GM12878 (cell line): ENCODE data around the gene IFIT3. TPM values are rescaled to one million over a fixed set of nuclear protein-coding genes. Genes with fewer than 3 reads are reported as not detected.

Experiments used
- ATAC-seq: fragments of 200-7000 bp; cut with Tn5 transposase; 3 replicates; pipeline ENCODE4 v1.9.1; 2020; ENCODE audit warnings: mild to moderate bottlenecking, moderate library complexity
- BruUV-seq: library from RNA; stranded (reverse); fragments of 400-500 nt; replicated peaks from 2 replicates; lab custom pipeline; 2021; lab: Mats Ljungman, UMichigan
- CTCF ChIA-PET: fragments of 300-600 bp; sonication (Branson Sonifier 250); formaldehyde crosslinking; extraction: SDS; loops from one replicate; lab custom pipeline; 2021; ENCODE audit warnings: inconsistent platforms; lab: Yijun Ruan, JAX
- POLR2A ChIA-PET: fragments of 350-600 bp; formaldehyde crosslinking; extraction: SDS; loops from one replicate; lab custom pipeline; 2021; ENCODE audit warnings: inconsistent platforms; lab: Charles Lee
- RAD21 ChIA-PET: fragments of 300-600 bp; sonication (Branson Sonifier 250); formaldehyde crosslinking; loops from one replicate; lab custom pipeline; 2023; ENCODE audit warnings: antibody characterized with exemption; ENCODE audit not compliant: unreplicated experiment; lab: Charles Lee
- SMC1A ChIA-PET: fragments of 300-600 bp; sonication (Branson Sonifier 250); formaldehyde crosslinking; loops from one replicate; lab custom pipeline; 2023; ENCODE audit not compliant: unreplicated experiment, uncharacterized antibody; lab: Charles Lee
- DNase-seq: peaks from one replicate; pipeline ENCODE4 v3.0.0-alpha.2; 2011; ENCODE audit warnings: low read depth, low spot score
- FAIRE-seq: peaks from 3 replicates; lab custom pipeline; 2011; peaks lifted over from hg19 to GRCh38; lab: Jason Lieb, UNC
- H2AFZ ChIP-seq: 2 replicates; pipeline ENCODE4 v1.6.0; 2011; ENCODE audit warnings: low read depth, low read length, control low read depth; ENCODE audit not compliant: control insufficient read depth
- H3K27ac ChIP-seq: 2 replicates; pipeline ENCODE4 v1.5.1; 2011; ENCODE audit warnings: control low read depth; ENCODE audit not compliant: control insufficient read depth, insufficient read depth
- H3K27me3 ChIP-seq, 2 experiments: replicated peaks in 1 of 2; 2 replicates each; pipeline versions ENCODE4 v1.6.0 to v1.6.1; 2011; ENCODE audit warnings: low read length in 1 of 2; ENCODE audit not compliant: control insufficient read depth in 2 of 2, insufficient read depth in 2 of 2
- H3K36me3 ChIP-seq, 2 experiments: 2 replicates each; pipeline ENCODE4 v1.5.1; 2011; ENCODE audit warnings: low read length in 1 of 2; ENCODE audit not compliant: control insufficient read depth in 2 of 2, insufficient read depth in 2 of 2
- H3K4me1 ChIP-seq: 2 replicates; pipeline ENCODE4 v1.6.1; 2011; ENCODE audit warnings: mild to moderate bottlenecking, low read length, moderate library complexity, mixed read lengths; ENCODE audit not compliant: control insufficient read depth, insufficient read depth
- H3K4me2 ChIP-seq: 2 replicates; pipeline ENCODE4 v1.6.0; 2011; ENCODE audit warnings: control low read depth; ENCODE audit not compliant: control insufficient read depth, insufficient read depth
- H3K4me3 ChIP-seq: fragments of 200-600 bp; sonication (generic); 2 replicates; pipeline ENCODE4 v1.5.1; 2016
- H3K79me2 ChIP-seq: 2 replicates; pipeline ENCODE4 v1.6.0; 2011; ENCODE audit warnings: low read length; ENCODE audit not compliant: control insufficient read depth, insufficient read depth
- H3K9ac ChIP-seq: 2 replicates; pipeline ENCODE4 v1.8.0; 2011; ENCODE audit warnings: low read length, control low read depth, mixed read lengths; ENCODE audit not compliant: control insufficient read depth, insufficient read depth
- H3K9me3 ChIP-seq: replicated peaks from 3 replicates; pipeline ENCODE4 v1.5.1; 2011; ENCODE audit warnings: mild to moderate bottlenecking, low read length; ENCODE audit not compliant: control insufficient read depth, insufficient read depth
- H4K20me1 ChIP-seq: 2 replicates; pipeline ENCODE4 v1.6.0; 2011; ENCODE audit not compliant: control insufficient read depth, insufficient read depth
- CBFB ChIP-seq: IDR thresholded peaks from 2 replicates; pipeline ENCODE4 v1.6.1; 2016; ENCODE audit warnings: antibody characterized with exemption, low read depth
- CHD2 ChIP-seq: IDR thresholded peaks from 2 replicates; pipeline ENCODE4 v1.6.1; 2011; ENCODE audit warnings: low read depth, low read length, improper control_type of control experiment, borderline replicate concordance
- FOXK2 ChIP-seq: fragments of 450-650 bp; IDR thresholded peaks from 2 replicates; pipeline ENCODE4 v1.6.1; 2017; ENCODE audit warnings: mild to moderate bottlenecking, moderate library complexity
- KDM1A ChIP-seq: fragments of 200-600 bp; sonication (generic); IDR thresholded peaks from 2 replicates; pipeline ENCODE4 v1.6.1; 2016; ENCODE audit warnings: borderline replicate concordance
- MXI1 ChIP-seq: fragments of 150-350 bp; IDR thresholded peaks from 2 replicates; pipeline ENCODE4 v1.6.1; 2011; ENCODE audit warnings: low read depth, mild to moderate bottlenecking, inconsistent platforms, low read length, improper control_type of control experiment
- RAD51 ChIP-seq: fragments of 450-650 bp; IDR thresholded peaks from 2 replicates; pipeline ENCODE4 v1.6.1; 2016; ENCODE audit warnings: moderate library complexity, mild to moderate bottlenecking, inconsistent platforms
- SIN3A ChIP-seq: IDR thresholded peaks from 2 replicates; pipeline ENCODE4 v1.6.1; 2012; ENCODE audit warnings: low read depth, low read length, improper control_type of control experiment
- WGBS: methylation state at CpG from one replicate; pipeline ENCODE4 v1.1.6; 2016; ENCODE audit warnings: low lambda C conversion rate; ENCODE audit not compliant: insufficient replicate concordance, insufficient coverage; ENCODE audit errors: missing lambda C conversion rate; 5-methylcytosine and 5-hydroxymethylcytosine counted together
- in situ Hi-C: fragments of 300-500 bp; cut with MboI; formaldehyde crosslinking; loops from 9 replicates; pipeline ENCODE4 v1.14.3; 2018; ENCODE audit warnings: mixed read lengths
- intact Hi-C: fragments of 100-400 bp; cut with micrococcal nuclease; formaldehyde crosslinking; loops from one replicate; pipeline ENCODE4 v1.14.2; 2022; ENCODE audit not compliant: unreplicated experiment
- polyA plus RNA-seq, 11 experiments: library from polyadenylated mRNA; depleted of rRNA in 4 of 11; unstranded in 6 of 11; stranded (reverse) in 5 of 11; fragments of >200 nt; fragmentation: Nextera tagmentation in 4 of 11; fragmentation: Illumina TruSeq in 1 of 11; extraction: Ambion mirVana in 4 of 11; extraction: Trizol in 1 of 11; gene quantifications; 1 replicate in 1 of 11; 2 replicates in 10 of 11; pipeline versions ENCODE4 v1.2.1 to v1.2.3, GENCODE V29; 2011 to 2016; ENCODE audit warnings: inconsistent platforms in 2 of 11, missing spikeins in 2 of 11, low read depth in 1 of 11
- total RNA-seq, 4 experiments: library from RNA; depleted of rRNA in 3 of 4; stranded (reverse); fragments of >200 nt in 3 of 4; fragmentation: Illumina TruSeq in 1 of 4; extraction: Trizol in 1 of 4; gene quantifications; 2 replicates each; pipeline versions ENCODE4 v1.2.1 to v1.2.3, GENCODE V29; 2013 to 2021
- TF ChIP-seq, protein P1 (sequence below): fragments of 150-350 bp; IDR thresholded peaks from 2 replicates; pipeline ENCODE4 v1.6.1; 2014; ENCODE audit warnings: mild to moderate bottlenecking, low read depth, low read length
- TF ChIP-seq, protein P2 (sequence below): IDR thresholded peaks from 2 replicates; pipeline ENCODE4 v1.6.1; 2012; ENCODE audit warnings: low read depth, low read length, improper control_type of control experiment
- TF ChIP-seq, protein P3 (sequence below): IDR thresholded peaks from 2 replicates; pipeline ENCODE4 v1.6.1; 2011; ENCODE audit warnings: borderline replicate concordance, low read depth, mild to moderate bottlenecking, moderate library complexity, mixed read lengths, low read length; ENCODE audit not compliant: insufficient read depth; ENCODE audit errors: extremely low read length
- TF ChIP-seq, protein P4 (sequence below): fragments of 450-650 bp; IDR thresholded peaks from 2 replicates; pipeline ENCODE4 v1.6.1; 2014; ENCODE audit warnings: mild to moderate bottlenecking
- TF ChIP-seq, protein P5 (sequence below): fragments of 450-650 bp; IDR thresholded peaks from 2 replicates; pipeline ENCODE4 v1.6.1; 2017; ENCODE audit warnings: mild to moderate bottlenecking, moderate library complexity
- TF ChIP-seq, protein P6 (sequence below): fragments of 450-650 bp; IDR thresholded peaks from 2 replicates; pipeline ENCODE4 v1.6.1; 2016; ENCODE audit warnings: mild to moderate bottlenecking

Gene IFIT3
- total and polyA plus RNA-seq, 10 of the 15 experiments (the other 5 are each of a cell fraction or from before 2014, with no cell fraction given) = 27.0 to 70.2 (median 51.1) TPM

DNA sequence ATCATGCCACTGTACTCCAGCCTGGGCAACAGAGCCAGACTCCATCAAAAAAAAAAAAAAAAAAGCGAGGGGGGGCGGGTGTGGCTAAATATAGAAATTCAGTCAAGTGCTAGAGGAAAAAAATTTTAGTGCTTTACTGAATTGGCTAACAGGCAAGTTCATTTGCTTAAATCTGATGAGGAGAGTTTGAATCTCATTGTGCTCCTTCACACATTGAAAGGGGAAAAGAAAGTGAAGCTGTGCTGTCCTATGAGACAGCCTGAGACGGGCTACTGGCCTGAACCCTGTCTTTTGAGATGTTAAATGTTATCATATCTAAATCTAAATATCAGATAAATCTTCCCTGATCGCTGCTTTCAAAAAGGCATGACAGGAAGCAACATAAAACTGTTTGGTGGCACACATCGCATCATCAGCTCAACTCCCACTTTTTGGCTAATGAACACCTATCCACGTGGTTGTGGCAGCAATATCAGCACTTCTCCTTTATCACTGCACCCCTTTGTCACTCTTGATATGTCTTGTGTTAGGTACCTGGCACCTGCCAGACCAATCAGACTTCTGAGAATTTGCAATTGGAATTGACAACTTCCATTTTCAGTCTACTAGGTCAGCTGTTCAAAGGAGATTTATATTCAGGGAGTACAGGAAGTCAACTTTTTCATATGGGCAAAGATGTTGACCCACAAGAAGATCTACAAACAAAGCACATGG is 36.1 kb downstream of the IFIT3 start:
- FAIRE-seq (no peak), ATAC-seq (peak; percentile 45), DNase-seq (peak; percentile 39)
- H3K27ac ChIP-seq = peak overlapping the region; percentile 59
- ChIA-PET CTCF (interaction anchor here (0.9 to 2.8 kb wide), 11 partner anchors 9 to 145 kb away, joined by 3 to 9 read pairs (median 5); partner anchors contain the start of genes IFIT1, IFIT2 and LIPA), POLR2A (interaction anchor here (0.6 to 1.2 kb wide), 5 partner anchors 8 to 239 kb away, joined by 3 to 6 read pairs (median 4); no protein-coding TSS in a partner anchor), SMC1A (interaction anchor here (0.5 to 6.8 kb wide), 13 partner anchors 8 to 262 kb away, joined by 3 to 40 read pairs (median 3); partner anchors contain the start of genes IFIT1 and IFIT2), RAD21 (interaction anchor here (0.9 to 2.6 kb wide), 7 partner anchors 9 to 62 kb away, joined by 3 to 16 read pairs (median 3); partner anchors contain the start of genes IFIT2 and IFIT5)
- H3K4me3 ChIP-seq = no peak overlapping the region
- no peak overlapping the region for H3K9ac ChIP-seq
- no peaks in the 10 kb centered on the region for H3K36me3 ChIP-seq
- intact Hi-C loops = no loop called here
- H3K79me2 ChIP-seq = no peaks in the 10 kb centered on the region
- H2AFZ ChIP-seq = peak overlapping the region; percentile 38; the same call in 1 of the 2 replicates
- no peaks in the 10 kb centered on the region for H3K27me3 ChIP-seq
- peaks cover 25% of the 10 kb centered on the region for H3K4me1 ChIP-seq
- BruUV-seq = no TSS peak
- 96% methylated on average over 6 of the region's 6 CpGs for WGBS
- H3K9me3 ChIP-seq = no peaks in the 10 kb centered on the region
- in situ Hi-C loops = no loop called here
- H4K20me1 ChIP-seq = no peaks in the 10 kb centered on the region
- peak overlapping the region; percentile 62 for H3K4me2 ChIP-seq
- TF ChIP-seq, protein P1, sequence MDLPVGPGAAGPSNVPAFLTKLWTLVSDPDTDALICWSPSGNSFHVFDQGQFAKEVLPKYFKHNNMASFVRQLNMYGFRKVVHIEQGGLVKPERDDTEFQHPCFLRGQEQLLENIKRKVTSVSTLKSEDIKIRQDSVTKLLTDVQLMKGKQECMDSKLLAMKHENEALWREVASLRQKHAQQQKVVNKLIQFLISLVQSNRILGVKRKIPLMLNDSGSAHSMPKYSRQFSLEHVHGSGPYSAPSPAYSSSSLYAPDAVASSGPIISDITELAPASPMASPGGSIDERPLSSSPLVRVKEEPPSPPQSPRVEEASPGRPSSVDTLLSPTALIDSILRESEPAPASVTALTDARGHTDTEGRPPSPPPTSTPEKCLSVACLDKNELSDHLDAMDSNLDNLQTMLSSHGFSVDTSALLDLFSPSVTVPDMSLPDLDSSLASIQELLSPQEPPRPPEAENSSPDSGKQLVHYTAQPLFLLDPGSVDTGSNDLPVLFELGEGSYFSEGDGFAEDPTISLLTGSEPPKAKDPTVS = no peak
- TF ChIP-seq KDM1A (no peak), CBFB (no peak), CHD2 (no peak), RAD51 (no peak), SIN3A (no peak), FOXK2 (no peak), MXI1 (0 out of 2 replicates have a peak, but pooled peaks have one; percentile 22)
- TF ChIP-seq, protein P2, sequence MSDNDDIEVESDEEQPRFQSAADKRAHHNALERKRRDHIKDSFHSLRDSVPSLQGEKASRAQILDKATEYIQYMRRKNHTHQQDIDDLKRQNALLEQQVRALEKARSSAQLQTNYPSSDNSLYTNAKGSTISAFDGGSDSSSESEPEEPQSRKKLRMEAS = no peak
- TF ChIP-seq, protein P3, sequence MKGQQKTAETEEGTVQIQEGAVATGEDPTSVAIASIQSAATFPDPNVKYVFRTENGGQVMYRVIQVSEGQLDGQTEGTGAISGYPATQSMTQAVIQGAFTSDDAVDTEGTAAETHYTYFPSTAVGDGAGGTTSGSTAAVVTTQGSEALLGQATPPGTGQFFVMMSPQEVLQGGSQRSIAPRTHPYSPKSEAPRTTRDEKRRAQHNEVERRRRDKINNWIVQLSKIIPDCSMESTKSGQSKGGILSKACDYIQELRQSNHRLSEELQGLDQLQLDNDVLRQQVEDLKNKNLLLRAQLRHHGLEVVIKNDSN = no peak
- TF ChIP-seq, protein P4, sequence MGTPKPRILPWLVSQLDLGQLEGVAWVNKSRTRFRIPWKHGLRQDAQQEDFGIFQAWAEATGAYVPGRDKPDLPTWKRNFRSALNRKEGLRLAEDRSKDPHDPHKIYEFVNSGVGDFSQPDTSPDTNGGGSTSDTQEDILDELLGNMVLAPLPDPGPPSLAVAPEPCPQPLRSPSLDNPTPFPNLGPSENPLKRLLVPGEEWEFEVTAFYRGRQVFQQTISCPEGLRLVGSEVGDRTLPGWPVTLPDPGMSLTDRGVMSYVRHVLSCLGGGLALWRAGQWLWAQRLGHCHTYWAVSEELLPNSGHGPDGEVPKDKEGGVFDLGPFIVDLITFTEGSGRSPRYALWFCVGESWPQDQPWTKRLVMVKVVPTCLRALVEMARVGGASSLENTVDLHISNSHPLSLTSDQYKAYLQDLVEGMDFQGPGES = no peak
- TF ChIP-seq, protein P5, sequence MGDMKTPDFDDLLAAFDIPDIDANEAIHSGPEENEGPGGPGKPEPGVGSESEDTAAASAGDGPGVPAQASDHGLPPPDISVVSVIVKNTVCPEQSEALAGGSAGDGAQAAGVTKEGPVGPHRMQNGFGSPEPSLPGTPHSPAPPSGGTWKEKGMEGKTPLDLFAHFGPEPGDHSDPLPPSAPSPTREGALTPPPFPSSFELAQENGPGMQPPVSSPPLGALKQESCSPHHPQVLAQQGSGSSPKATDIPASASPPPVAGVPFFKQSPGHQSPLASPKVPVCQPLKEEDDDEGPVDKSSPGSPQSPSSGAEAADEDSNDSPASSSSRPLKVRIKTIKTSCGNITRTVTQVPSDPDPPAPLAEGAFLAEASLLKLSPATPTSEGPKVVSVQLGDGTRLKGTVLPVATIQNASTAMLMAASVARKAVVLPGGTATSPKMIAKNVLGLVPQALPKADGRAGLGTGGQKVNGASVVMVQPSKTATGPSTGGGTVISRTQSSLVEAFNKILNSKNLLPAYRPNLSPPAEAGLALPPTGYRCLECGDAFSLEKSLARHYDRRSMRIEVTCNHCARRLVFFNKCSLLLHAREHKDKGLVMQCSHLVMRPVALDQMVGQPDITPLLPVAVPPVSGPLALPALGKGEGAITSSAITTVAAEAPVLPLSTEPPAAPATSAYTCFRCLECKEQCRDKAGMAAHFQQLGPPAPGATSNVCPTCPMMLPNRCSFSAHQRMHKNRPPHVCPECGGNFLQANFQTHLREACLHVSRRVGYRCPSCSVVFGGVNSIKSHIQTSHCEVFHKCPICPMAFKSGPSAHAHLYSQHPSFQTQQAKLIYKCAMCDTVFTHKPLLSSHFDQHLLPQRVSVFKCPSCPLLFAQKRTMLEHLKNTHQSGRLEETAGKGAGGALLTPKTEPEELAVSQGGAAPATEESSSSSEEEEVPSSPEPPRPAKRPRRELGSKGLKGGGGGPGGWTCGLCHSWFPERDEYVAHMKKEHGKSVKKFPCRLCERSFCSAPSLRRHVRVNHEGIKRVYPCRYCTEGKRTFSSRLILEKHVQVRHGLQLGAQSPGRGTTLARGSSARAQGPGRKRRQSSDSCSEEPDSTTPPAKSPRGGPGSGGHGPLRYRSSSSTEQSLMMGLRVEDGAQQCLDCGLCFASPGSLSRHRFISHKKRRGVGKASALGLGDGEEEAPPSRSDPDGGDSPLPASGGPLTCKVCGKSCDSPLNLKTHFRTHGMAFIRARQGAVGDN = 0 out of 2 replicates have a peak, but pooled peaks have one; percentile 19
- TF ChIP-seq, protein P6, sequence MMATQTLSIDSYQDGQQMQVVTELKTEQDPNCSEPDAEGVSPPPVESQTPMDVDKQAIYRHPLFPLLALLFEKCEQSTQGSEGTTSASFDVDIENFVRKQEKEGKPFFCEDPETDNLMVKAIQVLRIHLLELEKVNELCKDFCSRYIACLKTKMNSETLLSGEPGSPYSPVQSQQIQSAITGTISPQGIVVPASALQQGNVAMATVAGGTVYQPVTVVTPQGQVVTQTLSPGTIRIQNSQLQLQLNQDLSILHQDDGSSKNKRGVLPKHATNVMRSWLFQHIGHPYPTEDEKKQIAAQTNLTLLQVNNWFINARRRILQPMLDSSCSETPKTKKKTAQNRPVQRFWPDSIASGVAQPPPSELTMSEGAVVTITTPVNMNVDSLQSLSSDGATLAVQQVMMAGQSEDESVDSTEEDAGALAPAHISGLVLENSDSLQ = no peak
